SK-N-SH treated with all-trans-retinoic acid at 6 μM for 48 hours (cell line): ENCODE measurements around the gene ARMH4.

Experiments used
- ATAC-seq: fragments of 200-7000 bp; cut with Tn5 transposase; 3 replicates; pipeline ENCODE4 v1.9.1; 2020; ENCODE audit warnings: mild to moderate bottlenecking, moderate library complexity
- ARNTL ChIP-seq: fragments of 450-650 bp; formaldehyde crosslinking; IDR thresholded peaks from 2 replicates; pipeline ENCODE4 v1.5.0; 2020; ENCODE audit warnings: low read depth, mild to moderate bottlenecking, moderate library complexity, borderline replicate concordance
- BACH2 ChIP-seq: fragments of 250-450 bp; sonication (Bioruptor Pico); IDR thresholded peaks from 2 replicates; pipeline ENCODE4 v1.9.0; 2021; ENCODE audit warnings: mild to moderate bottlenecking, borderline replicate concordance
- CREB5 ChIP-seq: fragments of 250-450 bp; sonication (Bioruptor Pico); IDR thresholded peaks from 2 replicates; pipeline ENCODE4 v1.5.1; 2020; ENCODE audit warnings: low read depth, mild to moderate bottlenecking, moderate library complexity
- CSDC2 ChIP-seq: fragments of 250-450 bp; sonication (Bioruptor Pico); IDR thresholded peaks from 2 replicates; pipeline ENCODE4 v1.5.0; 2020; ENCODE audit warnings: mild to moderate bottlenecking, moderate library complexity
- CSRNP3 ChIP-seq: fragments of 250-450 bp; sonication (Bioruptor Pico); IDR thresholded peaks from 2 replicates; pipeline ENCODE4 v1.5.1; 2021; ENCODE audit warnings: mild to moderate bottlenecking, moderate library complexity
- GLIS3 ChIP-seq: fragments of 250-450 bp; sonication (Bioruptor Pico); IDR thresholded peaks from 2 replicates; pipeline ENCODE4 v1.5.0; 2020; ENCODE audit warnings: mild to moderate bottlenecking, moderate library complexity
- ISL1 ChIP-seq: fragments of 250-450 bp; sonication (Bioruptor Pico); IDR thresholded peaks from 2 replicates; pipeline ENCODE4 v2.1.2; 2022; ENCODE audit warnings: mild to moderate bottlenecking, moderate library complexity
- OSR1 ChIP-seq: fragments of 250-450 bp; sonication (Bioruptor Pico); IDR thresholded peaks from 2 replicates; pipeline ENCODE4 v1.8.0; 2022; ENCODE audit warnings: moderate library complexity, mild to moderate bottlenecking, inconsistent platforms
- PATZ1 ChIP-seq: fragments of 250-450 bp; sonication (Bioruptor Pico); IDR thresholded peaks from 2 replicates; pipeline ENCODE4 v1.8.0; 2020; ENCODE audit warnings: mild to moderate bottlenecking, moderate library complexity, borderline replicate concordance
- POU6F1 ChIP-seq: fragments of 250-450 bp; sonication (Bioruptor Pico); IDR thresholded peaks from 2 replicates; pipeline ENCODE4 v1.8.0; 2021; ENCODE audit warnings: low read depth, mild to moderate bottlenecking, moderate library complexity, borderline replicate concordance
- PPARA ChIP-seq: fragments of 250-450 bp; sonication (Bioruptor Pico); IDR thresholded peaks from 2 replicates; pipeline ENCODE4 v1.5.0; 2020; ENCODE audit warnings: mild to moderate bottlenecking, borderline replicate concordance
- SNAI2 ChIP-seq: fragments of 250-450 bp; sonication (Bioruptor Pico); IDR thresholded peaks from 2 replicates; pipeline ENCODE4 v1.5.0; 2020; ENCODE audit warnings: mild to moderate bottlenecking, moderate library complexity
- TCF4 ChIP-seq: fragments of 250-450 bp; sonication (Bioruptor Pico); IDR thresholded peaks from 2 replicates; pipeline ENCODE4 v1.8.0; 2021; ENCODE audit warnings: mild to moderate bottlenecking, moderate library complexity, borderline replicate concordance
- TOX ChIP-seq: fragments of 250-450 bp; sonication (Bioruptor Pico); IDR thresholded peaks from 2 replicates; pipeline ENCODE4 v1.8.0; 2021; ENCODE audit warnings: mild to moderate bottlenecking, moderate library complexity, borderline replicate concordance
- TSHZ2 ChIP-seq: fragments of 250-450 bp; sonication (Bioruptor Pico); IDR thresholded peaks from 2 replicates; pipeline ENCODE4 v1.5.0; 2020; ENCODE audit warnings: mild to moderate bottlenecking, moderate library complexity
- ZC3H10 ChIP-seq: fragments of 250-450 bp; sonication (Bioruptor Pico); IDR thresholded peaks from 2 replicates; pipeline ENCODE4 v1.5.1; 2021; ENCODE audit warnings: mild to moderate bottlenecking, moderate library complexity
- ZFP3 ChIP-seq: fragments of 250-450 bp; sonication (Bioruptor Pico); IDR thresholded peaks from 2 replicates; pipeline ENCODE4 v1.5.0; 2020; ENCODE audit warnings: mild to moderate bottlenecking, moderate library complexity
- ZFP30 ChIP-seq: fragments of 450-650 bp; formaldehyde crosslinking; IDR thresholded peaks from 2 replicates; pipeline ENCODE4 v1.5.0; 2022; ENCODE audit warnings: mild to moderate bottlenecking, moderate library complexity
- ZNF565 ChIP-seq: fragments of 450-650 bp; formaldehyde crosslinking; conservative IDR thresholded peaks from 2 replicates; pipeline ENCODE4 v1.5.0; 2020; ENCODE audit warnings: low read depth, mild to moderate bottlenecking, moderate library complexity
- ZNF70 ChIP-seq: fragments of 450-650 bp; formaldehyde crosslinking; IDR thresholded peaks from 2 replicates; pipeline ENCODE4 v1.5.0; 2020; ENCODE audit warnings: mild to moderate bottlenecking, moderate library complexity
- ZNF8 ChIP-seq: fragments of 450-650 bp; formaldehyde crosslinking; IDR thresholded peaks from 2 replicates; pipeline ENCODE4 v1.5.0; 2020; ENCODE audit warnings: mild to moderate bottlenecking, moderate library complexity

The ARMH4 gene

GRCh38 chr14:58166005-58166983 lies 14.3 kb upstream of the ARMH4 start:
- TF ChIP-seq CSRNP3 (CRISPR knock-in tag) (no peak), GLIS3 (CRISPR knock-in tag) (no peak), CSDC2 (CRISPR knock-in tag) (no peak), SNAI2 (CRISPR knock-in tag) (no peak), TCF4 (CRISPR knock-in tag) (no peak), CREB5 (CRISPR knock-in tag) (no peak), ARNTL (CRISPR knock-in tag) (no peak), ZC3H10 (CRISPR knock-in tag) (no peak), ISL1 (CRISPR knock-in tag) (no peak), ZFP30 (CRISPR knock-in tag) (no peak), ZNF70 (no peak), POU6F1 (CRISPR knock-in tag) (no peak), ZNF565 (CRISPR knock-in tag) (no peak)
- TF ChIP-seq, all 23 proteins: peak for 0
- ATAC-seq: peak; percentile 90

- no peak for ATAC-seq
- TF ChIP-seq TOX: no peak
- no peak for TF ChIP-seq ZNF8
- no peak for TF ChIP-seq CSRNP3 (CRISPR knock-in tag)
- TF ChIP-seq TSHZ2 (CRISPR knock-in tag): no peak
- no peak for TF ChIP-seq CSDC2 (CRISPR knock-in tag)
- TF ChIP-seq CREB5 (CRISPR knock-in tag): no peak
- TF ChIP-seq GLIS3 (CRISPR knock-in tag): no peak
- no peak for TF ChIP-seq BACH2 (CRISPR knock-in tag)
- no peak for TF ChIP-seq PPARA (CRISPR knock-in tag)
- no peak for TF ChIP-seq OSR1
- no peak for TF ChIP-seq POU6F1 (CRISPR knock-in tag)
- TF ChIP-seq PATZ1 (CRISPR knock-in tag): no peak
- no peak for TF ChIP-seq ARNTL (CRISPR knock-in tag)
- TF ChIP-seq ZFP3: no peak
- TF ChIP-seq ZNF70: no peak
Measured at GRCh38 chr14:58160561-58160960, 8.5 kb upstream of the ARMH4 start.
